ENCODE results near the gene TCEAL4. TPM values are rescaled to one million over a fixed set of nuclear protein-coding genes. Genes with fewer than 3 reads are reported as not detected.

TCEAL4 gene
- total RNA-seq, 1 donor from 2014 or later, result 18.0 TPM

- no peak for TF ChIP-seq CTCF (IDR thresholded peaks at IDR 0.05)
- Mint-ChIP-seq H3K4me1 (no peaks in the 10 kb centered on the region), H3K36me3 (ENCODE audit: low read depth) (no peaks in the 10 kb centered on the region), H3K27me3 (no peaks in the 10 kb centered on the region), H3K9me3 (no peaks in the 10 kb centered on the region), H3K27ac (no peak overlapping the region), H3K4me3 (no peak overlapping the region)
- CTCF ChIA-PET, result interaction anchor here (0.7 kb wide), 1 partner anchor 266 kb away, joined by 3 read pairs; the partner anchor contains the start of gene RAB9B
- intact Hi-C loops (cut with micrococcal nuclease), result no loop called here
- DNase-seq (no peak), ATAC-seq (ENCODE audit: low read depth) (no peak)
- POLR2A ChIA-PET, result no interaction called here
Measured at GRCh38 chrX:103565752-103566151, 19.6 kb upstream of the TCEAL4 start.

- DNase-seq (no peak), ATAC-seq (ENCODE audit: low read depth) (no peak)
- no peaks in the 10 kb centered on the region for H3K4me1 Mint-ChIP-seq
- no peaks in the 10 kb centered on the region for H3K27me3 Mint-ChIP-seq
- H3K4me3 Mint-ChIP-seq, result no peak overlapping the region
- POLR2A ChIA-PET, result no interaction called here
- intact Hi-C loops (cut with micrococcal nuclease), result no loop called here
- H3K36me3 Mint-ChIP-seq (ENCODE audit: low read depth), result no peaks in the 10 kb centered on the region
- H3K9me3 Mint-ChIP-seq, result no peaks in the 10 kb centered on the region
- no peak overlapping the region for H3K27ac Mint-ChIP-seq
- no peak for TF ChIP-seq CTCF (IDR thresholded peaks at IDR 0.05)
- CTCF ChIA-PET, result no interaction called here
Measured at GRCh38 chrX:103571121-103571520, 14.2 kb upstream of the TCEAL4 start.

- H3K4me1 Mint-ChIP-seq, result no peaks in the 10 kb centered on the region
- no peaks in the 10 kb centered on the region for H3K9me3 Mint-ChIP-seq
- H3K36me3 Mint-ChIP-seq (ENCODE audit: low read depth), result no peaks in the 10 kb centered on the region
- no peak overlapping the region for H3K4me3 Mint-ChIP-seq
- intact Hi-C loops (cut with micrococcal nuclease), result no loop called here
- ChIA-PET POLR2A (no interaction called here), CTCF (no interaction called here)
- no peak for TF ChIP-seq CTCF (IDR thresholded peaks at IDR 0.05)
- ATAC-seq (ENCODE audit: low read depth) (no peak), DNase-seq (no peak)
- no peaks in the 10 kb centered on the region for H3K27me3 Mint-ChIP-seq
- H3K27ac Mint-ChIP-seq, result no peak overlapping the region
Measured at GRCh38 chrX:103571726-103572125, 13.6 kb upstream of the TCEAL4 start.

GRCh38 chrX:103573202-103573601 lies 12.1 kb upstream of the TCEAL4 start:
- DNase-seq, result no peak
- ChIA-PET POLR2A (no interaction called here), CTCF (no interaction called here)
- no peaks in the 10 kb centered on the region for H3K36me3 Mint-ChIP-seq (ENCODE audit: low read depth)
- no peak for ATAC-seq (ENCODE audit: low read depth)
- no peaks in the 10 kb centered on the region for H3K9me3 Mint-ChIP-seq
- no peak overlapping the region for H3K4me3 Mint-ChIP-seq
- H3K27ac Mint-ChIP-seq, result no peak overlapping the region
- intact Hi-C loops (cut with micrococcal nuclease), result no loop called here
- no peaks in the 10 kb centered on the region for H3K4me1 Mint-ChIP-seq
- no peaks in the 10 kb centered on the region for H3K27me3 Mint-ChIP-seq
- TF ChIP-seq CTCF (IDR thresholded peaks at IDR 0.05), result no peak

- POLR2A ChIA-PET, result interaction anchor here (0.7 to 1.2 kb wide), 2 partner anchors 26 to 102 kb away, joined by 3 to 4 read pairs; no protein-coding TSS in a partner anchor
- H3K4me1 Mint-ChIP-seq, result peaks cover 7% of the 10 kb centered on the region
- no peaks in the 10 kb centered on the region for H3K36me3 Mint-ChIP-seq (ENCODE audit: low read depth)
- CTCF ChIA-PET, result no interaction called here
- intact Hi-C loops (cut with micrococcal nuclease), result loop anchor here (2.0 kb wide), 1 partner anchor 22 kb away; the partner anchor contains the start of gene TCEAL3
- H3K9me3 Mint-ChIP-seq, result no peaks in the 10 kb centered on the region
- no peak for TF ChIP-seq CTCF (IDR thresholded peaks at IDR 0.05)
- DNase-seq, result no peak
- no peak overlapping the region for H3K4me3 Mint-ChIP-seq
- no peak for ATAC-seq (ENCODE audit: low read depth)
- no peak overlapping the region for H3K27ac Mint-ChIP-seq
- H3K27me3 Mint-ChIP-seq, result peaks cover 1% of the 10 kb centered on the region
Measured at GRCh38 chrX:103584596-103584995, 719 bp upstream of the TCEAL4 start.
